H9 (cell line): ENCODE measurements around the gene EPHB2. TPM values are rescaled to one million over a fixed set of nuclear protein-coding genes. Genes with fewer than 3 reads are reported as not detected.
A peak's percentile ranks its signal among the peaks of the same experiment; 100 is the strongest.

ENCODE experiments used
- DNase-seq: peaks from one replicate; pipeline ENCODE4 v3.0.0-alpha.2; 2017
- H2AFZ ChIP-seq: one replicate; pipeline ENCODE4 v1.6.1; 2013; ENCODE audit warnings: mild to moderate bottlenecking, low read length, control low read depth, moderate library complexity
- H2AK5ac ChIP-seq: 2 replicates; pipeline ENCODE4 v1.6.1; 2013; ENCODE audit warnings: low read length, control low read depth, mixed read lengths; ENCODE audit not compliant: insufficient read length
- H2BK120ac ChIP-seq: one replicate; pipeline ENCODE4 v1.6.1; 2013; ENCODE audit warnings: low read depth, mild to moderate bottlenecking, low read length, control low read depth, inconsistent platforms; ENCODE audit not compliant: poor library complexity, severe bottlenecking
- H2BK12ac ChIP-seq: 2 replicates; pipeline ENCODE4 v1.6.1; 2013; ENCODE audit warnings: low read length, control low read depth, mixed read lengths, low read depth; ENCODE audit not compliant: insufficient read length
- H2BK15ac ChIP-seq: 2 replicates; pipeline ENCODE4 v1.6.1; 2013; ENCODE audit warnings: low read depth, low read length, control low read depth
- H2BK20ac ChIP-seq: one replicate; pipeline ENCODE4 v1.6.1; 2013; ENCODE audit warnings: low read depth, mild to moderate bottlenecking, low read length, control low read depth, inconsistent platforms; ENCODE audit not compliant: poor library complexity, severe bottlenecking
- H2BK5ac ChIP-seq: 2 replicates; pipeline ENCODE4 v1.6.1; 2013; ENCODE audit warnings: low read length, control low read depth, mixed read lengths; ENCODE audit not compliant: insufficient read length
- H3K14ac ChIP-seq: 2 replicates; pipeline ENCODE4 v1.6.1; 2013; ENCODE audit warnings: low read length, control low read depth; ENCODE audit not compliant: insufficient read depth
- H3K18ac ChIP-seq: 2 replicates; pipeline ENCODE4 v1.6.1; 2013; ENCODE audit warnings: low read depth, mild to moderate bottlenecking, mixed read lengths, low read length, control low read depth; ENCODE audit not compliant: insufficient read length
- H3K23ac ChIP-seq: 2 replicates; pipeline ENCODE4 v1.6.1; 2013; ENCODE audit warnings: low read length, control low read depth, mixed read lengths, low read depth; ENCODE audit not compliant: insufficient read length
- H3K23me2 ChIP-seq: 2 replicates; pipeline ENCODE4 v1.6.1; 2013; ENCODE audit warnings: low read depth, mild to moderate bottlenecking, mixed read lengths, low read length, control low read depth; ENCODE audit not compliant: insufficient read length, poor library complexity, severe bottlenecking
- H3K27ac ChIP-seq: 2 replicates; pipeline ENCODE4 v1.5.1; 2013; ENCODE audit warnings: low read length, control low read depth, mixed read lengths, low read depth; ENCODE audit not compliant: insufficient read length
- H3K27me3 ChIP-seq: 2 replicates; pipeline ENCODE4 v1.6.1; 2013; ENCODE audit warnings: low read length, control low read depth, inconsistent platforms; ENCODE audit not compliant: insufficient read depth
- H3K4ac ChIP-seq: 2 replicates; pipeline ENCODE4 v1.6.1; 2013; ENCODE audit warnings: low read depth, mild to moderate bottlenecking, control low read depth, inconsistent platforms, low read length, moderate library complexity
- H3K4me1 ChIP-seq: 2 replicates; pipeline ENCODE4 v1.6.1; 2013; ENCODE audit warnings: low read length, control low read depth, inconsistent platforms; ENCODE audit not compliant: insufficient read depth
- H3K4me2 ChIP-seq: 2 replicates; pipeline ENCODE4 v1.6.1; 2013; ENCODE audit warnings: low read length, control low read depth, mixed read lengths; ENCODE audit not compliant: insufficient read length, insufficient read depth
- H3K56ac ChIP-seq: 2 replicates; pipeline ENCODE4 v1.6.1; 2013; ENCODE audit warnings: low read depth, mild to moderate bottlenecking, mixed read lengths, low read length, control low read depth; ENCODE audit not compliant: insufficient read length
- H3K79me1 ChIP-seq: 2 replicates; pipeline ENCODE4 v1.6.1; 2013; ENCODE audit warnings: low read depth, mild to moderate bottlenecking, moderate library complexity, low read length, control low read depth, inconsistent platforms; ENCODE audit not compliant: insufficient read depth, poor library complexity, severe bottlenecking
- H3K79me2 ChIP-seq: 2 replicates; pipeline ENCODE4 v1.6.1; 2013; ENCODE audit warnings: low read length, control low read depth, inconsistent platforms; ENCODE audit not compliant: insufficient read depth
- H3K9ac ChIP-seq: 2 replicates; pipeline ENCODE4 v1.6.1; 2013; ENCODE audit warnings: low read length, control low read depth, mixed read lengths; ENCODE audit not compliant: insufficient read length; ENCODE audit errors: extremely low read depth
- H3K9me3 ChIP-seq: one replicate; pipeline ENCODE4 v1.6.1; 2013; ENCODE audit warnings: low read depth, low read length, inconsistent platforms; ENCODE audit not compliant: control insufficient read depth
- H3T11ph ChIP-seq: one replicate; pipeline ENCODE4 v1.6.1; 2013; ENCODE audit warnings: mild to moderate bottlenecking, low read length, control low read depth, inconsistent platforms
- H4K20me1 ChIP-seq: one replicate; pipeline ENCODE4 v1.6.1; 2013; ENCODE audit not compliant: control insufficient read depth, insufficient read length, insufficient read depth
- H4K5ac ChIP-seq: 2 replicates; pipeline ENCODE4 v1.6.1; 2013; ENCODE audit warnings: low read depth, mild to moderate bottlenecking, mixed read lengths, low read length, control low read depth; ENCODE audit not compliant: insufficient read length
- H4K8ac ChIP-seq: replicated peaks from 2 replicates; pipeline ENCODE4 v1.6.1; 2013; ENCODE audit warnings: low read length, control low read depth, mixed read lengths, low read depth; ENCODE audit not compliant: insufficient read length
- H4K91ac ChIP-seq: 2 replicates; pipeline ENCODE4 v1.6.1; 2013; ENCODE audit warnings: low read depth, mild to moderate bottlenecking, moderate library complexity, mixed read lengths, low read length, control low read depth; ENCODE audit not compliant: insufficient read length
- H3K27ac Mint-ChIP-seq, 3 experiments: 2 replicates in 2 of 3; 3 replicates in 1 of 3; pipeline ENCODE4 v1.8.0; 2020 to 2021; ENCODE audit warnings: mixed read lengths in 3 of 3, mild to moderate bottlenecking in 1 of 3, moderate library complexity in 1 of 3
- H3K27me3 Mint-ChIP-seq: 2 replicates; pipeline ENCODE4 v1.8.0; 2021; ENCODE audit warnings: low read depth, mild to moderate bottlenecking, moderate library complexity, mixed read lengths
- H3K36me3 Mint-ChIP-seq, 3 experiments: 2 replicates in 2 of 3; 3 replicates in 1 of 3; pipeline ENCODE4 v1.8.0; 2020 to 2021; ENCODE audit warnings: low read depth in 3 of 3, mixed read lengths in 3 of 3; ENCODE audit not compliant: insufficient read depth in 1 of 3
- H3K4me1 Mint-ChIP-seq, 2 experiments: 2 replicates each; pipeline ENCODE4 v1.8.0; 2020; ENCODE audit warnings: mixed read lengths in 2 of 2
- H3K4me3 Mint-ChIP-seq, 2 experiments: 2 replicates in 1 of 2; 3 replicates in 1 of 2; pipeline ENCODE4 v1.8.0; 2020 to 2021; ENCODE audit warnings: mild to moderate bottlenecking in 2 of 2, mixed read lengths in 2 of 2, moderate library complexity in 1 of 2
- H3K9me3 Mint-ChIP-seq, 2 experiments: 2 replicates in 1 of 2; 3 replicates in 1 of 2; pipeline ENCODE4 v1.8.0; 2020; ENCODE audit warnings: mild to moderate bottlenecking in 2 of 2, mixed read lengths in 2 of 2, moderate library complexity in 1 of 2
- CTCF ChIP-seq: fragments of 200-600 bp; sonication (generic); conservative IDR thresholded peaks from 3 replicates; pipeline ENCODE4 v1.8.0; 2021; ENCODE audit warnings: antibody characterized with exemption, mild to moderate bottlenecking
- WGBS: extraction: QIAGEN DNeasy Blood & Tissue Kit; methylation state at CpG from one replicate; pipeline ENCODE4 v1.1.7; 2013; ENCODE audit warnings: missing lambda C conversion rate, low lambda C conversion rate, mixed read lengths; ENCODE audit not compliant: insufficient read length; ENCODE audit errors: extremely low coverage; 5-methylcytosine and 5-hydroxymethylcytosine counted together
- total RNA-seq: library from RNA; stranded (reverse); gene quantifications from 2 replicates; pipeline ENCODE4 v1.2.1, GENCODE V29; 2021

Gene EPHB2
- total RNA-seq, 1 experiment from 2014 or later = 9.5 TPM

GRCh38 chr1:22845398-22845935 lies 134.8 kb downstream of the EPHB2 start:
- Histone ChIP-seq H4K20me1 (no peaks in the 10 kb centered on the region), H2AFZ (no peak overlapping the region), H3K9me3 (no peaks in the 10 kb centered on the region), H3K9ac (no peak overlapping the region), H4K91ac (no peak overlapping the region), H2BK12ac (no peak overlapping the region), H4K5ac (no peak overlapping the region), H2BK20ac (no peak overlapping the region), H3K23ac (no peak overlapping the region), H3K23me2 (no peaks in the 10 kb centered on the region), H4K8ac (no peak overlapping the region), H3K79me1 (no peaks in the 10 kb centered on the region), H3K4me1 (no peaks in the 10 kb centered on the region), H2BK5ac (no peak overlapping the region), H3K4me2 (no peak overlapping the region), H3K79me2 (no peaks in the 10 kb centered on the region), H3K56ac (no peak overlapping the region), H3K27me3 (no peaks in the 10 kb centered on the region), H3T11ph (no peak overlapping the region), H3K14ac (no peak overlapping the region), H3K27ac (no peak overlapping the region), H3K4ac (no peak overlapping the region), H3K18ac (no peak overlapping the region), H2BK15ac (no peak overlapping the region), H2AK5ac (no peak overlapping the region), H2BK120ac (no peak overlapping the region)
- WGBS = no CpG with 5 or more reads among the region's 4 CpGs
- H3K9me3 Mint-ChIP-seq = no peaks in the 10 kb centered on the region
- no peak for DNase-seq
- H3K4me1 Mint-ChIP-seq = peaks cover 19 to 32% of the 10 kb centered on the region in 2 experiments
- peak overlapping the region in 1 of 3 experiments; percentile 28; a peak in 1 of 7 replicates for H3K27ac Mint-ChIP-seq
- TF ChIP-seq CTCF = no peak
- H3K36me3 Mint-ChIP-seq = no peaks in the 10 kb centered on the region
- H3K27me3 Mint-ChIP-seq = peaks cover 4% of the 10 kb centered on the region; the same call in 1 of the 2 replicates
- no peak overlapping the region for H3K4me3 Mint-ChIP-seq
